ENCODE measurements around the gene ZBTB11.
"Not testable (repeated sequence)": the region's sequence is repeated elsewhere in the genome, so short reads cannot be mapped to it uniquely, and the experiment has no call there.

The ZBTB11 gene

DNA sequence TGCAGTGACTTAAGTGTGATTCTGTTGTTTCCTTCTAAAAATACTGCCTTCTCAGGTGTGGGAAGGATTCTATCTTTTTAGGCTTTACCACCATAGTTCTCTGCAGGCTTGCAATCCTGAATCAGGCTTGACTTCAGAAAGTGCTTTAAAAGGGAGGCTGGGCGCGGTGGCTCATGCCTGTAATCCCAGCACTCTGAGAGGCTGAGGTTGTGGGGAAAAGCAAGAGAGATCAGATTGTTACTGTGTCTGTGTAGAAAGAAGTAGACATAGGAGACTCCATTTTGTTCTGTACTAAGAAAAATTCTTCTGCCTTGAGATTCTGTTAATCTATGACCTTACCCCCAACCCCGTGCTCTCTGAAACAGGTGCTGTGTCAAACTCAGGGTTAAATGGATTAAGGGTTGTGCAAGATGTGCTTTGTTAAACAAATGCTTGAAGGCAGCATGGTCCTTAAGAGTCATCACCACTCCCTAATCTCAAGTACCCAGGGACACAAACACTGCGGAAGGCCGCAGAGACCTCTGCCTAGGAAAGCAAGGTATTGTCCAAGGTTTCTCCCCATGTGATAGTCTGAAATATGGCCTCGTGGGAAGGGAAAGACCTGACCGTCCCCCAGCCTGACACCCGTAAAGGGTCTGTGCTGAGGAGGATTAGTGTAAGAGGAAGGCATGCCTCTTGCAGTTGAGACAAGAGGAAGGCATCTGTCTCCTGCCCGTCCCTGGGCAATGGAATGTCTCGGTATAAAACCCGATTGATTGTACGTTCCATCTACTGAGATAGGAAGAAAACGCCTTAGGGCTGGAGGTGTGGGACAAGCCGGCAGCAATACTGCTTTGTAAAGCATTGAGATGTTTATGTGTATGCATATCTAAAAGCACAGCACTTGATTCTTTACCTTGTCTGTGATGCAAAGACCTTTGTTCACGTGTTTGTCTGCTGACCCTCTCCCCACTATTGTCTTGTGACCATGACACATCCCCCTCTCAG is 15.0 kb upstream of the ZBTB11 start:
- not testable (repeated sequence) for ATAC-seq

DNA sequence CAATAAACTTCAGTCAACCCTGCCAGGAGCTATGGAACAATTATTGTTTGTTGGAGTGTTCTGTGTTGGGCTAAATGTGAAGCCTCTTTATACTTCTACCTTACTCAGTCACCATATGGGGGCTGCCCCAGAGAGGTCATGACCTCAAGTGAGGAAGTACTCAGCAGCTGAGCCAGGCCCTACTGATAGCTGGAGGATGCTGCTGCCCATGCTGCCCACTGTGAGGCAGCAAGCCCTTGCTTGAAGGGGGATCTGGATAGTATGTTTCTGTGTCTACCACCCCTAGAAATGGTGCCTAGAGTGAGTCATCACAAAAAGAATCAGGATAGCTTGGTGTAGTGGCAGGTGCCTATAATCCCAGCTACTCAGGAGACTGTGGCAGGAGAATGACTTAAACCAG is 14.0 kb upstream of the ZBTB11 start:
- no peak for ATAC-seq

DNA sequence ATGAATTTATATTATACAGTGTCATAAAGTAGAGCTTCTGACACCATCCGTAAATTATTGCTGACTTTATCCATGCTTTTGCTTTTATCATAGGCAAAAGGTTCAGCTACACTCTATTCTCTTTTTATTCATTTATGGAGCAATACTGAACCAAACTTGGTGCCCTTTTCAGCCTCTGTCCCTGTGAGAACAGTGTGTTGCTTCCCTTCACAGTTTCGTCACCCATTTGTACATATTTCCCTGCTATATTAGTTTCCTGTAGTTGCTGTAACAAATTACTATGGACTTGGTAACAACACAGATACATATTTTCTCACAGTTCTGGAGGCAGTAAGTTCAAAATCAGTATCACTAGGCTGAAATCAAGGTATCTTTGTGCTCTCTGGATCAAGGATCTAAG is 12.4 kb upstream of the ZBTB11 start:
- ATAC-seq = no peak

DNA sequence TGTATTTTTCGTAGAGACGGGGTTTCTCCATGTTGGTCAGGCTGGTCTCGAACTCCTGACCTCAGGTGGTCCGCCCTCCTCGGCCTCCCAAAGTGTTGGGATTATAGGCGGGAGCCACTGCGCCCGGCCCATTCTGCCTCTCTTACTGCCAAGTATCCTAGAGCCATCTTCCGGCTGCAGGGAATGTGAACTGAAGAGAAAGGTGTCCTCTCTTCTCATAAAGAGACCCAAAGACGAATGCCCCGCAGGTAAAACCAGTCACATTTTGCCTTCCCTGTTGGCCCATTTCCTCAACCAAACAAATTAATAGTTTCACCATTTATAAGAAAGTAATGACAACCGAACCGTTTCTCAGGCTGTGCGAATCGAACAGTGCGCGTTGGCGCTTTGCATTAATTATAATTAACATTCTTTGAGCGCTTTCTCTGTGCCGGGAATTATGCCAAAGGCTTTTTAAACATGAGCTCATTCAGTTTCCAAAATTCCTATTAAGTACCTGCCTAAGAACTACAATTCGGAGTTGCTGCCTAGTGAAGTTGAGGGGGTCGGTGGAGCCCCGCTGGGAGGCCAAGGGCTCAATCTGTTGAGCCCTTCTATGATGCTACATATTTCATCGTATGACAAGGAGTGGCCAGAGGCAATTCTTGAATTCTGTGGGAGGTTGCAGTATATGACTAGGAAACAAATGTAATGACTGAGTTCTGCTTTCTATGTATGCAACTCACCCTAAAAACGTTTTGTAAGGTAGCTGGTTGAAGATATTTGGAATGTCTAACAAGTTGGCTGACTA is 10.4 kb upstream of the ZBTB11 start:
- ATAC-seq = no peak

DNA sequence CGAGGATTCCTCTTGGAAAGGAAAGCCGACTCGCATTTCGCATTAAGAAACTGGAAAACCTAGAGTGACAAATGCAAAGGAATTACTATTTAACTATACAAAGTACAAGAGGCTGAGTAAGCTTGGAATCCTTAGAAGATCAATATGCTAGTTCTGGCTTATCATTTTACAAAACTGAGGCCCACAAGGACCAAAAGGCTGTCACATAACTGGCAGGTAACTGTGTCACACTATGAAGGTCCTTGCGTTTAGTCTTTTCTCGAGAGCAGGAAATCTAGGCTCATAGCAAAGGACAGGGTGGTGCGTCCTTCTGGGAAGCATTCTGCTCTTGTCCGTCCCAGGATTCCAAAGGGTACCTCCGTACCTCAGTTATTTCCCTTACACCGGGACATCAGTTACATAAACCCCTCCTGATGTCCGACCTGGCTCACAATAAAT is 9.0 kb upstream of the ZBTB11 start:
- peak in 1 of 2 donors; percentile 2 for ATAC-seq

DNA sequence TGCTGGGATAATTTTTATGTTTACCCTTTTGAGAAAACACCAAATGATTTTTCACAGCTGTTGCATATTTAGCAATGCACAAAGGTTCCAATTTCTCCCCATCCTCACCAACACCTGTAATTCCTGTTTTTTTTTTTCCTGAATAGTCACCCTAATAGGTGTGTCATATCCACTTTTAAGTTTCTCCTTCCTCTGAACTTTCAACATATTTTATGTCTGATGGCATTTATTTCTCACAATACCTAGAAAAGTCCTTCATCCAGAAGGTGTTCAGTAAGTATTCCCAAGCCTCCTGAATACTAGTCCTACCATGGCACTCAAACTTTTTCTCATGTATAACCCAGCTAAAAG is 8.1 kb upstream of the ZBTB11 start:
- no peak for ATAC-seq

DNA sequence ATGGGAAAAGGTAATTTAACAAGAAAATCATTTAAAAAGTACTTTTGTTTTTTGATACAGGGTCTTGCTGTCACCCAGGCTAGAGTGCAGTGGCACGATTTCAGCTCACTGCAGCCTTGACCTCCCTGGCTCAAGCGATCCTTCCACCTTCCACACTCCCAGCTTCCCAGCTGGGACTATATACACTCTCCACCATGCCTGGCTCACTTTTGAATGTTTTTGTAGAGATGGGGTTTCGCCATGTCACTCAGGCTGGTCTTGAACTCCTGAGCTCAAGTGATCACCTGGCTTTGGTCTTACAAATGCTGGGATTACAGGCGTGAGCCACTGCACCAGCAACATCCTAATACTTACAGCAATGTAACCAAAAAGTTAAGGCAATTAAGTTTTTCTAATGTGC is 3.5 kb upstream of the ZBTB11 start:
- ATAC-seq = no peak

DNA sequence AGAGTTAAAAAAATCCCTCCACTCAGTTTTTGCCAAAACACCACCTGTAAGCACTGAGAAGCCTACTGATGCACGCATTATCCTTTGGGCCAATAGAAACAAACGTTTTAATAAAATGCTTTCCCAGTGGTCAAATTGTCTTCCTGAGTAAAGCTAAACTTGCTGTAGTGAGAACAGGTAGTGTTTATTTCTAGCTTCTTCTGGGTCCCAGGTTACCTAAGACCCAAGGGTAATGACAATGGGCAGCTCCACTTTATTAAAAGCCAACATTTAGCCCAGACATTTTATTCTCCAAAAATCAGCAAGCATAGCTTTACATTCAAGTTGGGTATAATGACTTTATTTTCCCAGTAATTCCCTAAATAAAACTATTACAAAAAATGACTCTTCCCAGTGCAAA is 1.9 kb upstream of the ZBTB11 start:
- not testable (repeated sequence) for ATAC-seq

DNA sequence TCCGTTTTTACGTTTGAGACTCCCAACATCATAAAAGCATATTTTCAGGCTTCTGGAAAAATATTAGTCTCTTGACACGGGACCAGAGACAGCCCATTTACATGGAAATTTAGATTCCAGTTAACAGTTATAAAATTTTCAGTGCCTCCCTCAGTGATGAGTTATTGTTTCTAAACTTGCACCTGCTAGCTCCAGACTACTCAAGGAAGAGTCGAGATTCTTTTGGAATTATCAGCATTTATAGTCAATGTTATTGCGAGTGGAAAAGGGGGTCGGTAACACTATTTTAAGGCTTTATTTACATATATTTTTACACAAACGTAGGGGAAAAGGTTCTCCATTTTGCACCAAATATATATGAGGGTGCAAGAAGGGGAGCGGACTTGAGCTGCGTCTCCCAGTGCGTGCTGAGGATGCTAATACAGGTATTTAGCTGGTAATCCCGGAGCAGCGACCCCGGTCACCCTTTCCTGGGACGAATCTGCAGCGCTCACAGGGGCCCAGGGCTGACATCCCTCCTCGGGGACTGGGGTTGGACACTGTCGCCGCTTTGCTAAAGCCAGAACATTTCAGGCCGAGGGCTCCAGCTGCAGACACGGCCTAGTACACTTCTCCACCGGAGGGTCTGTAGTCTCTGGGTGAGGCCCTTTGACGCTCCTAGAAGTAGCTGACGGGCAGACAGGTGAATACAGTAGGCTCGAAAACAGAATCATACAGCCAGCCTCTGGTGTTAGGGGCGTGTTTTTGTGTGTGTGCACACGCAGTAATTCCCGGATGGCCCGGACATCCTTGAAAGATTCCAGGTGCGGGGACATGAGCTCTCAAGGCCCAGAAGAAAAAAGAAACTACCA is 729 bp upstream of the ZBTB11 start:
- ATAC-seq = no peak

DNA sequence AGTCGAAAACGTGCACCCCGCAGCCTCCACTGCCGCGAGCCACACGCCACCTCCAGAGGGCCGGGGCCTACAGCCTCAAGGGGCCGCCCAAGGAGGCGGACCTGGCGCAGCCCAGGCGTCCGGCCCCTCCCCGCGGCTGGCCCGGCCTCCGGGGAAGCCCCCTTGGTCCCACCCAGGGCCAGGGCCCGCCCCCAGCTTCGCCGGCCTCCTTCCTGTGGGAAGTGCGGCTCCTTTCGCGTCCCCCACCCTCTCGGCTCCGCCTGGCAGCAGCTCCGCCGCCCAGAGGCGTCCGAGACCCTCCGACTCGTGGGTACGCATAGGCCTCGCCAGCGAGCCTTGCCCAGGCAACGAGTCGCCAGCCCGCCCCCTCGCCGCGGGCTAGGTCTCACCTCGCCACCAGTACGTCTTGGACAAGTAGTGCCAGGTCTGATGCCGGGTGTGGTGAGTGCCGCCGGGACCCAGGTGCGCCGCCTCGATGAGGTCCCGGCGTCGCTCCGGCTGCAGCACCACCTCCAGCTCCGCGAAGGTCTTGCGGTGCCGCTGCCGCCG is 642 bp downstream of the ZBTB11 start:
- peak; percentile 89 for ATAC-seq

DNA sequence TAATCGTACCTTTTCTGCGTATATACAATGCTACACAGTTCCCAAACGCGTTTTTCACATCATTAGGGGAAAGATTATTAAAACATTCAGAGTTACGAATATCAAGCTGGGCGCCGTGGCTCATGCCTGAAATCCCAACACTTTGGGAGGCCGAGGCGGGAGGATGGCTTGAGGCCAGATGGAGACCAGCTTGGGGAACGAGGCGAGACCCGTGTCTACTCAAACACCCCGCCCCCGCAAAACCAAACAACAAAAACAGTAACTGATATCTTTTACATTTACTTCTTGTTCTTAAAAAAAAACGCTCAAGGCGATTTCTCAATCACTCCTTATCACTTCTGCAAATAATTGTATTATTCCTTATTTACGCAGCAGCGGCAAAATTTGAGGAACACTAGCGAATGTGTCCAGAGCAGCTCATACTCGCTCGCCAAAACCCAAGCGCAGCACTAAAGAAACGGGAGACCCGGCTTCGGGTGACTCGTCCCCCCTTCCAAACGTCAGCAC is 1.2 kb downstream of the ZBTB11 start:
- ATAC-seq = no peak

DNA sequence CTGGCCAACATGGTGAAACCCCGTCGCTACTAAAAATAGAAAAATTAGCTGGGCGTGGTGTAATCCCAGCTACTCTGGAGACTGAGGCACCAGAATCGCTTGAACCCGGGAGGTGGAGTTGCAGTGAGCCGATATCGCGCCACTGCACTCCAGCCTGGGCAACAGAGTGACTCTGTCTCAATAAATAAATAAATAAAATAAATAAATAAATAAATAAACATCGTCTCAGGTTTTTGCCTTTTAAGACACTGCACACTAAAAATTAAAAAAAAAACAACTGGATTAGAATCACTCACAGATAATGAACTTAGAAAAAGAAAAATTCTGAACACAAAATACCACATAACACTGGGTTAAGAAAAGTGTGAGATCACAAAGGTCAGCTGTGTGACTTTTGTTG is 2.4 kb downstream of the ZBTB11 start:
- ATAC-seq = no peak

DNA sequence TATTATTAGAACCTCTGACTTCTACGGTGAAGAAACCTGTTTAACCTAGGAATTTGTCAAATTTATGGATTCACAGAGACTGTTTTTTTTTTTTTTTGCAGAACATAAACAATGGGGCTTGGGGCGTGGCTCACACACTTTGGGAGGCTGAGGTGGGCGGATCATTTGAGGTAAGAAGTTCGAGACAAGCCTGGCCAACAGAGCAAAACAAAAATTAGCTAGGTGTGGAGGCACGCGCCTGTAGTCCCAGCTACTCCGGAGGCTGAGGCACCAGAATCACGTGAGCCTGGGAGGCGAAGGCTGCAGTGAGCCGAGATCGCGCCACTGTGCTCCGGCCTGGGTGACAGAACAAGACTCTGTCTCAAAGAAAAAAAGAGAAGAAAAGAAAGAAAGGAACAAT is 3.0 kb downstream of the ZBTB11 start:
- ATAC-seq = no peak

DNA sequence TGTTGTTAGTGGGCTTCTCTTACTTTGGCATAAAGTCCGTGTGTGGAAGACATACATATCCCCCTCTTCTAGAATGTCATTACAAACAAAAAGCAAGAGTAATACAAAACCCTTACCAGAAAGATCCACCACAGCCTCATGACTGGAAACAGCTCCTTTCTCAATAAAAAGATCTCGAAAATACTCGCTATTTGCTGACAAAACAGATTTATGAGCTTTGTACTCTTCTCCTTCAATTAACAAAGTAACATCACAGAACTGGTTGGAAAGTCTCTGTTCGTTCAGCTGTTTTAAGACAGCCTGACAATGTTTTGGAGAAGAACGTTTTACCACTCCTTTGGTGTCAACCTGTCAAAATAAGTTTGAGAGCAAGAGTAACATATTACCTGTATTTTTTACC is 5.9 kb downstream of the ZBTB11 start:
- ATAC-seq = no peak

DNA sequence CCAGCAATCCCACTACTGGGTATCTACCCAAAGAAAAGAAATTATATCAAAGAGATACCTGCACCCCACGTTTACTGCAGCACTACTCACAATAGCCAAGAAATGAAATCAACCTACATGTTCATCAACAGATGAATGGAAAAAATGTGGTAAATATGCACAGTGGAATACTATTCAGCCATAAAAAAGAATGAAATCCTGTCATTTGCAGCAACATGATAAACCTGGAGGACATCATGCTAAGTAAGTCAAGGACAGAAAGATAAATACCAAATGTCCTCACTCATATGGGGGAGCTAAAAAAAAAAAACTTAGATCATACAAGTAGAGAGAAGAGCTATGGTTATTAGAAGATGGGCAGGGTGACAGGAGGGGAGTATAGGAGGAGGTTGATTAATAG is 9.1 kb downstream of the ZBTB11 start:
- ATAC-seq = no peak

DNA sequence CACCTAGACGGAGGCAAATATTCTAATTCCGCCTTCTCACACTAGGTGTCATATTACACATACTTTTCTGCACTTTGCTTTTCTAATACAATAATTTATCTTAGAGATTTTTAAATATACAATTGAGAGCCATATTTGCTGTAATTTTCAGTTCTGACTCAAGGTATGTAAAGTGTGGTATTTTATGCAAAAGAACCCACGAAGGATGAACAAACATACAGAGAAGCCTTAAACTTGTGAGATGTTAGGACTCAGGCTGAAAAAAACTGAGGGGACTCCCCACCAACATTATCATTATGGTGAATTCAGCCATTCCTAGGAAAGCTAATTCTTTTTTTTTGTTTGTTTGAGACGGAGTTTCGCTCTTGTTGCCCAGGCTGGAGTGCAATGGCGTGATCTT is 9.6 kb downstream of the ZBTB11 start:
- ATAC-seq = no peak

DNA sequence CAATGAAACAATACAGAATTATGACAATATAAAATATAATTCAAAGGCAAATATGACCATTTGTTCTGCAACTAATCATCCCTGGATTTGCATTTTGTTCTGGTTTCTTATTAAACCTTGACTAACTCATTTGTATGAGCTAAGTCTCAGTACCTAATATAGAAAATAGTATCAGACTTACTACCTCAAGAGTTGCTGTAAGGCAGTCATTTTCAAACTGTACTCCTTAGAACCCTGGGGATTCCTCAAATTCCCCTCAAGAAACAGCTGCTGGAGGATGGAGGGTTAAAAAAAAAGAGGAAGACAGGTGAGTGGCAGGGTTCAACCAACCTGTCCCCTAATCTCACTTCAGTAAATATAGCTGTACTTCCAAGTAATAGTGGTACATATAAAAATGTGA is 11.1 kb downstream of the ZBTB11 start:
- ATAC-seq = no peak

DNA sequence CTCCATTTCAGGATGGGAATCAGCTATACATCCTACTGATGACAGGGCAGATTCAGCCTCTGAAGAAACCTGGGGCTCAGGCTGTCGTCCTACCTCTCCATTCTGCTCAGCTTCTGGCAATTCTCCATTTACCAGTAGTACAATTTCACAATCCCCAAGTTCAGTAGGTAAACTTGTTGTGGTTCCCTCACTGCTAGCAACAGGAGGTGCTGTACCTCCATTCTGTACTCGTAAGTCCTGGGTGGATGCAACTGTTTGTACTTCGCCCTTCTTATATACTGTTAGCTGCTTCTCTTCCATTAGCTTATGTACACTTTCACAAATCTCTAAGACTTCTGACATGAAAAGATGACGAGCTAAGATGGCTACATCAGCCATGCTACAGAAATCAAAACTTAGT is 11.6 kb downstream of the ZBTB11 start:
- ATAC-seq = no peak

DNA sequence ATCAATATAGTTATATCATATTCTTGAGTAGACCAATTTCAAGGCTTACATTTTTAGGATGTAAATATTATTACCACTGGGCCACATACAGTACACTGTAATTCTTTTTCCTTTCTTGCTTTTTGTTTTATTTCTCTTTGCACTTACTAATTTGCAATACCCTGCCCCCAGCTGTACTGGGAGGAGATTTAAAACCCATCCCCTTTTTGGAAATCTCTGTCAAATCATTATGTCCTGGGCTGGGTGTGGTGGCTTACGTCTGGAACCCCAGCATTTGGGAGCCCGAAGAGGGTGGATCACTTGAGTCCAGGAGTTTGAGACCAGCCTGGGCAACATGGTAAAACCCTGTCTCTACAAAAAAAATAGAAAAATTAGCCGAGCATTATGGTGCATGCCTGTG is 16.2 kb downstream of the ZBTB11 start:
- no peak for ATAC-seq

DNA sequence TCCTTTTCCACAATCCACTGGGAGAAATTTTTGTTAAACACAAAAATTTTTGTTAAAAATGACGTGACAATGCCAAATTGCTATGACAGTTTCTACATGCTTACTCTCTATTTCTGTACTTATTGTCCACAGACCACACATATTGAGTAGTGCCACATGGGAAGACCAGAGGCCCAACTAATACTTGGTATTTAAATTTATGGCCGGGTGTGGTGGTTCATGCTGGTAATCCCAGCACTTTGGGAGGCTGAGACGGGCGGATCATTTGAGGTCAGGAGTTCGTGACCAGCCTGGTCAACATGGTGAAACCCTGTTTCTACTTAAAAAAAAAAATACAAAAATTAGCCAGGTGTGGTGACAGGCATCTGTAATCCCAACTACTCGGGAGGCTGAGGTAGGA is 20.3 kb downstream of the ZBTB11 start:
- no peak for ATAC-seq

DNA sequence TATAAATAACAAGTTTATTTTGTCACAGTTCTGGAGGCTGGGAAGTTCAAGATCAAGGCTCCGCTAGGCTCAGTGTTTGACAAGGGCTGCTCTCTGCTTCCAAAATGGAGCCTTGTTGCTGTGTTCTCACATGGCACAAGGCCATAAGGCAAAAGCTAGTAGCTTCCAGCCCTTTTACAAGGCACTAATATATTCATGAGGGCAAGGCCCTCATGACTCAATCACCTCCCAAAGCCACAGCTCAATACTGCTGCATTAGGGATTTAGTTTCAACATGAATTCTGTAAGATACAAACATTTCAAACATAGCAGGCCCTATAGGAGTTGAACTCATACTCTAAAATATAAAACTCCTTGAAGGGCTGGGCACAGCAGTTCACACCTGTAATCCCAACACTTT is 30.2 kb downstream of the ZBTB11 start:
- ATAC-seq = no peak

DNA sequence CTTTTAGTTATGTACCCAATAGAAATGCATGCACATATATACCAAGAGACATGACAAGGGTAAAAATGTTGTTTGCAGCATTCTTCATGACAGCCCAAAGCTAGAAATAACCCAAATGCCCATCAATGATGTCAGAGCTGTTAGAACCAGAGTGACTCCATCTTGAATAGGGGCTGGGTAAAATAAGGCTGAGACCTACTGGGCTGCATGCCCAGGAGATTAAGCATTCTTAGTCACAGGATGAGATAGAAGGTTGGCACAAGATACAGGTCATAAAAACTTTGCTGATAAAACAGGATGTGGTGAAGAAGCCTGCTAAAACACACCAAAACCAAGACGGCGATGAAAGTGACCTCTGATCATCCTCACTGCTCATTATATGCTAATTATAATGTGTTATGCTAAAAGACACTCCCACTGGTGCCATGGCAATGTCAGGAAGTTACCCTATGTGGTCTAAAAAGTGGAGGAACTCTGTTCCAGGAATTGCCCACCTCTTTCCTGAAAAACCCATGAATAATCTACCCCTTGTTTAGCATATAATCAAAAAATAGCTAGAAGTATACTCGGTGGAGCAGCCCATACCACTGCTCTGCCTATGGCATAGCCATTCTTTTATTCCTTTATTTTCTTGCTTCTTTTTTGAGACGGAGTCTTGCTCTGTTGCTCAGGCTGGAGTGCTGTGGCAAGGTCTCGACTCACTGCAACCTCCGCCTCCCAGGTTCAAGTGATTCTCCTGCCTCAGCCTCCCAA is 32.9 kb downstream of the ZBTB11 start:
- ATAC-seq = peak; percentile 85 to 88
